DMS153 (cell line): ENCODE measurements around the gene PGAM5.

Experiments used
- DNase-seq: peaks from one replicate; lab custom pipeline; 2025; lab: John Stamatoyannopoulos, UW

The PGAM5 gene

DNA sequence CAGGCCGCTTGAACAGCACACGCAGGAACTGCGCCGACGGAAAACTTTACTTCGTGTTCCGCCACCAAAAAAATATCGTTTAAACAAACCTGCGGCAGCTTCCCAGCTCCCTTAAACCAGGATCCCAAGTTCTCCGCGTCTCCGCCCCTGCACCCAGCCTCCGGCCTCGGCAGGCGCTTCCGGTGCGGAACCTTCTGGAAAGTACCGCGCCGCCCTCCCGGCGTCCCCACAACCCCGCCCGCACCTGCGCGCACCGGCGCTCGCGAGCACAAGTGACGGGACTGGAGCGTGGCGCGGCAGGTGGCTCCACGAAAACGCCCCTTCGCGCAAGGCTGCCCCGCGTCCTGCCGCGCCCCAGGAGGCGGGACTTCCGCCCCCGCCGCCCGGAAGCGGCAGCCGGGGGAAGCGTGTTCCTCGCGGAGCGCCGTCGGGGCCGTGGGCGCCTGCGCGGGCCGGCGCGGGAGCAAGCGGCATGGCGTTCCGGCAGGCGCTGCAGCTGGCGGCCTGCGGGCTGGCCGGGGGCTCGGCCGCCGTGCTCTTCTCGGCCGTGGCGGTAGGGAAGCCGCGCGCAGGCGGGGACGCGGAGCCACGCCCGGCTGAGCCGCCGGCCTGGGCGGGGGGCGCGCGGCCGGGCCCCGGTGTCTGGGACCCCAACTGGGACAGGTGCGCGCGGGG is at the start of gene PGAM5:
PGAM5 (plus strand) TSS at position 438 of the 675 bp plus-strand sequence; CDS start at position 473, 35 bp downstream.
- DNase-seq = peak; percentile 70

DNA sequence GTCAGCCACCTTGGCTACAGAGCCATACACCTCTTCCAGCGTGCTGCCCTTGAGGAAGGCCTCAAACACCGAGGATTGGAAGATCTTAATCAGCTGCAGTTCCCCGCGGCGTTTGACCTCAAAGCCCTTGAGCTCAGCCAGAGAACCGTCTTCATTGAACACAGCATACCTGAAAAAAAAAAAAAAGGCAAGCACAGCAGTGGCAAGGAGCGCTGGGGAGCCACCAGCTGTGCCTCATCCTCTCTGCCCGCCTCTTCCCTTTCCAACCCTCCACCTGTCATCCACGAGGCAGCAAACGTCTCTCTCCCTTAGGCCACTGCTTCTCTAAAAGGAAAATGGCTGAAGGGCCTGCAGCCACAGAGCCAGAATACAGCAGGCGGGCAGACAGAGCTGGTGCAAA is 49.6 kb upstream of the PGAM5 start:
- DNase-seq = no peak

DNA sequence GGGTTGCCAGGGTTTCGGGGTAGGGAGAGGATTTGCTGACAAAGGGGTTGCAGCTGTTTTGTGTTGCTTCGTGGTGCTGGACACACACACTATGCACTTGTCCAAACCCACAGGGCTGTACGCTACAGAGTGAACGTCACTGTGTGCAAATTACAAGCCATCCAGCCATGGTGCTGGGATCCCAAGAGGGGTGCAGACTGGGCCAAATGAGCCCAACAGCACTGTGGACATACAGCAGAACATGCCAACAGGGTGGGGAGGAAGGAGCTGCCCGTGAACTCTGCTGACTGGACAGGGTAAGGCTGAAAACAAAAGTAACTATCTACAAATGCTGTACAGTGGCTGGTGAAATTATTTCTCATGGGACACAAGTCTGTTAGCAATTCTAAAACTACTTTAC is 48.7 kb upstream of the PGAM5 start:
- no peak for DNase-seq

DNA sequence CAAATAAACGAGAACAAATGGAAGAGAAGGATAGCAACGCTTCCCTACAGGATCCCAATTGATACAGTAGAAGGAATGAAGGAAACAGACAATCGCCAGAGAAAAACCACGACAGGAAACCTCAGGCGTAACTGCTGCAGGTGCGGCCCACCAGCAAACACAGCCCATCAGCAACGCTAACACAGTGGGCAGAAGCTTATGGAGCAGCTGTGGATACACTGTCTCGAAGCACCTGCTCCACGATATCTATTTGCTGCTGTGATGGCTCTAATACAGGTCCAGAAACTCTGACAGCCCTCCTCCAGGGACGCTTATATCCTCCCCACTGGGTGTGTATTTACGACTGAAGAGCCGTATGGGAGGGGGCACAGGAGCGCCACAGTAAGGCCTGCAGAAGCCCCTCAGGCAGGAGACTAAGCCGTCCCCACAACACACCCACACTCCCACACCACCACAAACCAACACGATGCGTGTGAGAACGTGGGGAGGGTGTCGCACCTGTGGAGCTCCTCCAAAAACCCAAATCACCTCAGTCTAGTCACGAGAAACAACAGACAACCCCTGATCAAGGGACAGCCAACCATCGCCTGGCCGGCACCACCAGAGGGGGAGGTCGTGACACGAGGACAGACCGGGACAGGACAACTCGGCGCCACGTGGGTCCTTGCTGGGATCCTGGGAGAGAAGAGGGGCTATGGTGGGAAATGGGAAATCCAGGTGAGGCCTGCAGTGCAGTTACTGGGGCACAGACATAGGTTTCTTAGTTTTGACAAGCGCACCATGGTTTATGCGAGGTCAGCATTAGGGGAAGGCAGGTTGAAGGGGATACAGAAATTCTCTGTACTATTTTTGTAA is 47.5 kb upstream of the PGAM5 start:
- DNase-seq = no peak

DNA sequence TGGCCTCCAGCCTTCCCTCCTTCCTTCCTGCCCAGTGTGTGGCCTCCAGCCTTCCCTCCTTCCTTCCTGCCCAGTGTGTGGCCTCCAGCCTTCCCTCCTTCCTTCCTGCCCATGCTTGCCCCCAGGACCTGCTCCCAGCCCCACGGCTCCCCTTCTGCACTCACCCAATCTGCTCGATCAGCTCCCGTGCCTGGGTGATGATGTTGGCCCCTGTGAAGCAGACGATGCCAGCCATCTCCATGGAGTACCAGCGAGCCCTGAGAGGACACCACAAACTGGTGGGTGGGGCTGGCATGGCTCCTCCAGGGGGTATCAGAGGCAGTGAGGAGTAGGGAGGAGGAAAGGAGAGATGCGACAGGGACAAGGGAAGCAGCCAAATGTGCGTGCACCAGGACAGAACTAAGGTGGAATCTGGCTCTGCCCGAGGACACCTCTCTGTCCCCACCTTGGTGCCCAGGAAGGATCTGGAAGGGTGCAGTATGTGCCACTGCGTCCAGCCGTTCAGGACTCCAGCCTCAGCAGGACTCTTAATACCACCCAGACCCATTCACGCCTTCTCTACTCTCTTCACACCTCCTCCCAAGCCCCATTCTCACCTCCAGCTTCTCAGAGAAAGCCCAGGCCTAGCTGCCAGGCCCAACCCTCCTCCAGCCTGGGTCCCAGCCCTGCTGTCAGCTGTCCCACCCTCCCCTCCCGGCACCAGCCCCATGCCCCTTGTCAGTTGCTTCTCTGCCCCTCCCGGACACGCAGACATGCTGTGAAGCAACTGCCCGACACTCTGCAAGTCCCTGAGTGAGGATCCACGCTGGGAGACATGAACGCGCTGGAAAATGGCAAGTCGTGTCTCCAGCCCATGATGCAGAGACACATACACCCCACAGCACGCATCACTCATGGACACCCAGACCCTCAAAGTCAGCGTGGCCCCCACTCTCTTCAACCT is 46.2 kb upstream of the PGAM5 start:
- DNase-seq = no peak

DNA sequence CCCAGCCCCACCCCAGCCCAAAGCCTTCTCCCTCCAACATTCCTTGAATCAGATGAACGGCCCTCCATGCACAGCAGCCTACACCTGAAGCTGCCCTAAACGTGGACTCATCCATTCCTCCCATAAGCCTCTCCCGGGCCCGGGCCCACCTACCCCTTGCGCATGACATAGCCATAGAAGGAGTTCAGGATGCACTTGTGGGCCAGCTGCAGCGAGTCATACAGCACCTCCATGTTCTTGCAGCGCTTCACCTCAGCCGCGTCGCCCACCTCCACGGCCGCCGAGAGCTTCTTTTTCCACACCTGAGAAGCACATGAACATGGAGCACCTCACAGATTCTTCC is 45.5 kb upstream of the PGAM5 start:
- DNase-seq = no peak

DNA sequence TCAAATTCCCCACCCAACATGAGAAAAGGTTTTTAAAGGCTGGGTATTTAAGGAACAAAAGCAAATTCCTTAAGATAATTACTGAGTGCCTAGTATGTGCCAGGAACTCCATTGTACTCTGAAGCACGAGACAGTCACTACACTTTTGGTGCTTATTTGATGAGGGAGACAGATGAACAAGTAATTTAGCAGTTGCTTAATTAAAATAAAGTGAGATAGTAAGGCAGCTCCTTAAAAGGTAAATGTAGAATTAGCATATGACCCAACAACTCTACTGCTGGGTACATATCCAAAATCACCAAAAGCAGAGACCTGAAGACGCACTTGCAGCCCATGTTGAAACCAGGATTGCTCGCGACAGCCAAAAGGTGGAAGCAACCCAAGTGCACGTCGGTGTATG is 44.8 kb upstream of the PGAM5 start:
- DNase-seq = no peak

DNA sequence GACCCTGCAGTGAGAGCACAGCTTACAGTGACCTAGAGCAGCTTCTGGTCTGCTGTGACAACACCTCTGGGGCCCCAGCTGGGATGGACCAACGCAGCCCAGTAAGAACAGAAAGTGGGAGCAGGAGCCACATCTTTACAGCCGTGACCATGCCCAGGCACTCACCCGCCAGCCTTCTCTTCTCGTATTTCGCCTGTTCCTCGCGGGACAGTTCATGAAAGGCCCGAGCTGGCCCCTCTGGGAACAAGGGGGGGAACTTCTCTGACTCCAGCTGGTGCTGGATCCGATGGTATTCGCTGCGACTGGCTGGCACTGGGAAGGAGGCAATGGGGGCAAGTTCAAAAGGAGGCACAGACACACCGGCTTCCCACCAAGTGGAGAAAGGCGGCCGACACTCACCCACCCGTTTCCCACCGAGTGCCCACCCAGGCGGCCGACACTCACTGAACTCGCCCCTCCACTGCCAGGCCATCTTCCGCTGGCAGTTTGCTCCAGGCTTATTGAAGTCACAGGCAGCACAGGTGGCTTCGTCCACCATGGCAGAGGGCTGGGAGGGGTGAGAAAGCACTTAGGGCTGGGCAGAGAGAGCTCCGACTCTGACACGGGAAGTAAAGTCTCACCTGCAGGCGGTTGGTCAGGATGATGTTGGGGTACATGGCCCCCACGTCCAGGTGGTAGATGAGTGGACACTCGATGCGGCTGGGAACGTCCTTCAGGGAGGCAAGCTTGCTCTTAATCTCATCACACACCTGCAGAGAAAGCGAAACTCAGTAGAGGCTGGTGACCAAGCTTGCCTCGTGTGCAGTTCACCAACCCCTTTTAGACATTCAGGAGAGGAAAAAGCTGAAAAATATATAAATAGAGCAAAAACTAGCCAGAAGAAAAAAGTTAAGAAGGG is 42.2 kb upstream of the PGAM5 start:
- no peak for DNase-seq

DNA sequence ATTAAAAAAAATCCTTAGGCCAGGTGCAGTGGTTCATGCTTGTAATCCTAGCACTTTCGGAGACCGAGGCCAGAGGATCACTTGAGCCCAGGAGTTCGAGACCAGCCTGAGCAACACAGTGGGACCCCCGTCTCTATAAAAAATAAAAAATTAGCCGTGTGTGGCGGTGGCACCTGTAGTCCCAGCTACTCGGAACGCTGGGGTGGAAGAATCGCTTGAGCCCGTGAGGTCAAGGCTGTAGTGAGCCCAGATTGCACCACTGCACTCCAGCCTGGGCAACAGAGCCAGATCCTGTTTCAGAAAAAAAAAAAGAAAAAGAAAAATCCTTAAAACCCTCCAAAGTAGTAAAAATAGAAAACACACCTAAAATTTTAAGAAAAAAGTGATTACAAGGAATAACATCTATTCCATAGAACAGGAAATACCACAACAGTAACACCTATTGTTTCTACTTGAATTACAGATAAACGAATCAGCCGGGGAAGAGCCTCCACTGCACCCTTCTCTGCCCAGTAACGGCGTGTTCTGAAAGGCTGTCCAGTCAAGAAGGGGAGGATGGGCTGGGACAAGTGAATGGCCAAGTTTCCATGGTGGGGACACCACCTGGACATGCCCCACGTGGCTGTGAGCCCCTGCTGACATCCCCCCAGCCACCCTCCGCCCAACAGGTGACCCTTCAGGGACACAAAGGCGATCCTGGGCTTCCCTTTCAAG is 41.3 kb upstream of the PGAM5 start:
- DNase-seq = no peak

DNA sequence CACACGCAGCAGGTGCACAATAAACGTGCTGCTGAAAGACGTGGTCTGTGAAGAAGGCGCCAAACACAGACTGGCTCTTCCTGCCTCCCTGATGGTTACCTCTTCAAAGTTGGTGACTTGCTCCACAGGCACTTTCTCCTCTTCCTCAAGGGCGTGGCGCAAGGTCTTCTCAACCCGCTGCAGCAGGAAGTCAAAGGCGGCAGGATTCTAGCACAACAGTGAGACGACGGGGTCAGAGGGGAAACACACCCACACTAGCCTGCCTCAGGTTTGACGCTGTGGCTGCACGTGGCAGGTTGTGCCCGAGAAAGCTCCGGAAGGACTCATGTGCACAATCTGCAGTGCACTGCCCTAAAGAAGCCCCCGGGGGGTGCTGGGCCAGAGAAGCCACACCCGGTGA is 38.5 kb upstream of the PGAM5 start:
- no peak for DNase-seq

DNA sequence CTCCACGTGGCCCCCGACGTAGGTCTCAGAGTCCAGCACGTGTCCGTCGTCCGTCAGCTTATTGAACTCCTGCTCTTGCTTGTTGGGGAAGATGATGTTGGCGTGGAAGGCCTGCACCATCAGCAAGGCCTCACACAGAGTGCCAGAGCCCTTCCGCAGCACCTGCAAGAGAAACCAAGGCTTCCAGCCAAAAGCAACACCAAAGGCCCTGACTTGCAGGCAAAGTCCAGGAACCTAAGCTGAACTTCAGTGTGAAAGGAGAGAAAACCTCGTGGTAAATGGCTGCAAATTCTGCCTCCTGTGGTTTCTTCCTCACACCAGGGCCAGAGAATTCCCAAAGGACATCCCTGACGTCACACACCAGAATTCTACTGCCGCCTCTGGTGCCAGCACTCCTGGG is 38.0 kb upstream of the PGAM5 start:
- DNase-seq = no peak

DNA sequence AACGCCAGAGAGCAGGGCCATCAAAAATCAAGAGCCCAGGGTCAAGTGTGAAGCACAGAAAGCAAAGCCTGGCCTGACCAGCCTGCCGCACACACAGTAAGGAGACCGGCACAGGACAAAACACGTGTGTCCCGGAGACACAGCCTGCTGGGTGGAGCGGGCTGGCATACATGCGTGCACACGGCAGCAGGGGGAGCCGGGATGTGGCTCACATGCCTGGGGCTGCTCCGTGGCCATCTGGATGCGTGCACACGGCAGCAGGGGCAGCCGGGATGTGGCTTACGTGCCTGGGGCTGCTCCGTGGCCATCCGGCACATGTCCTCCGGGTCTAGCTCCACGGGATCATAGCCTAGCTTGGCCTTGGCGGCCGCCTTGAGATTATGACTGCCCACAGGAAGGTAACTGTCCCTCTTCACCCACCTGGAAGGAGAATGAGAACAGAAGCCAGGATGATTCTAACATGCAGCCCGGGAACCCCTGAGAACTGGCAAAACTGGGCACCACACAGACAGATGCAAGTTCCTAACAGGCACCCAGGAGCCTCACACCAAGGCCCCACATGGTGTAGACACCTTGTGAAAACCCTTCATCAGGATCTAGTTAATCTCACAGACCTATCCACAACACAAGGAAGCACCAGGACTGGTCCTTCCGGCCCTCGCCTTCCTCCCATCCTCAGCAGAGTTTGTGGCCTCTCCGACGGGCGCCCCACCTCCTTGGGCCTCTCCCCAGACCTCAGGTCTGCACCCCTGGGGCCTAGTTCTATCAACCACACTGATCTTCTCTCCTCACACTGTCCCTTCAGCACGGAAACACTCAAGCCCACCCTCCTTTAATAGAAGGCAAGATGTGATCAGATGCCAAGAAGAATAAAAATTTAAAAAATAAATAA is 37.1 kb upstream of the PGAM5 start:
- no peak for DNase-seq

DNA sequence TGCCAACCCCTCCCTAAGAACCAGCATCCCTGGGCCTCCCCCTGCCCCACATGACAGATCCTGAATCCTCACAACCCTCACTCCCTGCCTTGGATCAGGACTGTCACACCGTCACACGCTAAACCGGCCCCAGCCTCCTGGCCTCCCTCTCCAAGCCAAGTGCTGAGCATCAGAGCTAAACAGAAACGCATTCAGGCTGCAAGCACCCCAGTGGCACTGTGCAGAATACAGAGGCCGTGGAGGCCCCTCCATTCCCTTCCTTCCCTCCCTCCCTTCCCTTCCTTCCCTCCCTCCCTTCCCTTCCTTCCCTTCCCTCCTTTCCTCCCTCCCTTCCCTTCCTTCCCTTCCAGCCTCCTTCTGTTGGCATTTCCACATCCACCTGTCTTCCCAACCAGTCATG is 36.1 kb upstream of the PGAM5 start:
- no peak for DNase-seq

DNA sequence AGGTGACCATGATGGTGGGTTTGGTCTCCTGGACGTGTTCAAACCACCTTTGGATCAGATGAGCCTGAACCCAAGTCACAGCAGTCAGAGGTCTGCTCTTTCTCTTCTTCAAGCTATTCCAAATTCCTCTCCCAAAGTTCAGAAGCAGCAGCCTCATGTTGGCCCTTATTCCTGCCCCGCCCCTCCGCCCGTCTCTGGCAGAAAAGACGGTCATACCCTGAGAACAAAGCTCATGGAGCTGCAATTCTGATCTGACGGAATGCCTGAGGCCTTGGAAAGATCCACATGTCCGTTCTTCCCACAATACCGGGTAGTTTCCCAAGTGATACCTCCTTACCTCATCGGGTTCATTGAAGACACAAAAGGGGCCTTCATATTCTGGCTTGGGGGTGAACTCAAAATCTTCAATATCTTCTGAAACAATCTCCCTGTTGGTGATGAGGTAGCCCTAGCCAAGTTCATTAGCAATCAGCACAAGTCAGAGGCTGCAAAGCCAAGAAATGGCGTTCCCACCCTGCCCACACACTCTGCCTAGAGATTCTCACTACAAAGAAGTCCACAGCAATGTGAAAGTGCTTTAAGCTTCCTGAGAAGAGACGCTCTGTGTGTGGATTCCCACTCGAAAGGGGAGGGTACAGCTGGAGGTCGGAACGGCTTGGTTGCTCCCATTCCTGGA is 34.7 kb upstream of the PGAM5 start:
- no peak for DNase-seq

DNA sequence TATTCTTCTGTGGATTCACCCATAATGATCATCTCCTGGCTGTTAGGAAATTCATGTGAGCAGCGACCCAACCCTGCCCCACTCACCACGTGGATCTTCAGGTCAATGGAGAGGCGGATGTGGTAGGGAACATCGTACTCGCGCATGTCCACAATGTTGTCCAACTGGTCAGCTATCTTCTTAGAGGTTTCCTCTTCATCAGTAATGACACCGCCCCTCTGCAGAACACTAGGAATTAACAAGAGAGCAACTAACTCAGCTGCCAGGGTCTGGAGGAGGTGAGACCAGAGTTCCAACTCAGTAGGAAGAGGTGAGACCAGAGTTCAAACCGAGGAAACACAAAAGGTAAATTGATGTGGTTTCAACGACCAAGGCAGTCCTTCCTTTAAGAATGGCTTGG is 33.1 kb upstream of the PGAM5 start:
- no peak for DNase-seq

DNA sequence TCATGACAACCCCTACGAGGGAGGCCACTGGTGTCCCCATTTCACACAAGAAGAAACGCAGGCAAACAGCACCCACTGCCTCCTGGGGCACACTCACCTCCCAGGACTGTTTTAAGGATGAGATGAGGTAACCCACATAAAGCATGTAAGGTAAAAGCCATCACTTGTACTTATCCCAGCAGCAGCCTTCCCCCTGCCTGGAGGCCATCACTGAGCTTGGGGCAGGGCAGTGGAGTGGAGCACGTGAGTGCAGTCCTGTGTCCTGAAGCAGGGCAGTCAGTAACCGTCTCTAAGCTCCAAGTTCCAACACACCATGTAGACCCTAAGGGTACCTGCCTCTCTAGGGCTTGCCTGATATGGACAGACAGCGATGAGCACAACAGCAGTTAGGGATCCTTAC is 25.2 kb upstream of the PGAM5 start:
- DNase-seq = no peak

DNA sequence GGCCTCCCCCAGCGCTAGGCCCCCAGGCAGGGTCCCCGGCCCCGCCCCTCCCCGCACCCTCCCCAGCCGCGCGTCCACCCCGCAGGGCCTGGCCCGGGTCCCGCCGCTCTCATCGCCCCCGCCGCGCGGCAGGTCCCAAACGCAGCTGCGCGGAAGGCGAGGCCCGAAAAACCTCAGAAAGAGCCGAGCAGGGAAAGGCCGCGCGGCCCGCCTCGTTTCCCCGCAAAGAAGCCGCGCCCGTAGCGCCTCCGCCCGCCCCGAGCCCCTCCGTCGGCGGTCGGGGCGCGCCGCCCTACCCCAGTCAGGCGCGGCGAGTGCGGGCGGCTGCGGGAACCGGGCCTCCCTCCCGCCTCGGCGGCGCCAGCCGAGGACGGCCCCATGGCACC is 23.8 kb upstream of the PGAM5 start:
- DNase-seq = no peak

DNA sequence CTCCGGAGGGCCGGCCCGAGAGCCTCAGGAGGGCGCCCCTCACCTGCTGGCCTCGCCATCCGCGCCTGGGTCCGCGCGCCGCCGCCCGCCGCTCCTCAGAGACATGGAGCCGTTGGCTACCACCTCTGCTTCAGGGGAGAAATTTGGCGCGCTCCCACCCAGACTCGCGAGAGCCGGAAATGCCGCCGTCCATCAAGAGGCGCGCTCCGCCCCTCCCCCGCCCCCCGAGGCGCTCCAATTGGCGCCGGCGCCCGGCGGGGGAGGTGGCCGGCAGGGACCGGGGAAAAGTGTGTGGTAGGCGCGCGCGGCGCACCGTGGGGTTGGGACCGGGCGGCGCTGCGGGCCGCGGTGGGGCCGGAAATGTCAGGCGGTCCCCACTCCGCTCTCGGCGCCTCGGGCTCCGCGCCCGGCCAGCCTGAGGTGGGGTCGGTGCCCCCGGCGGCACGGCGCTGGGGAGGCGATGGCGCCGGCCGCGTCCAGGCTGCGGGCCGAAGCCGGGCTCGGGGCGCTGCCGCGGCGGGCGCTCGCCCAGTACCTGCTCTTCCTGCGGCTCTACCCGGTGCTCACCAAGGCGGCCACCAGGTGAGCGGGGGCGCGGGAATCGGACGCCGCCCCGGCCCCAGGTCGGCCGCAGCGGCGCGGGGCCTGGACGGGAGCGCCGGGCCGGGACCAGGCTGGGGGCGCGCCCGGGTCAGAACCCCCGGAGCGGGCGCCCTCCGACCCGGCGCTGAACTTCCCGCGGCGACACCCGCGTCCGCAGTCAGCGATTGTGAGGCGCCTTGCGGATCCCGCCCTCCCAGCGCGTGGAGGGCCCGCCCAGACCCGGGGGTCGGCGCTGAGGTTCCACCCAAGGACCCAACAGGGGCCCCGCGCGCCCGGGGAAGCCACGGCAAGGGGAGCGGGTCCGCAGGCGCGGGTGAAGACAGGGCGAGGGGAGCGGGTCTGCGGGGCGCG is 23.2 kb upstream of the PGAM5 start, which contains the start of the genes POLE and PXMP2:
POLE (minus strand) TSS at position 132 of the 954 bp plus-strand sequence; CDS start at position 105, 27 bp downstream.
PXMP2 (plus strand) TSS at position 377 of the 954 bp plus-strand sequence; CDS start at position 461, 84 bp downstream.
- peak; percentile 91 for DNase-seq
